SIG-M5 treated with dmso at 0.1 percent for 504 hours (cell line): ENCODE results near the gene LIPT2.

Experiments used
- DNase-seq: peaks from one replicate; lab custom pipeline; 2025; ENCODE audit not compliant: unreplicated experiment; lab: John Stamatoyannopoulos, UW

LIPT2 gene

DNA sequence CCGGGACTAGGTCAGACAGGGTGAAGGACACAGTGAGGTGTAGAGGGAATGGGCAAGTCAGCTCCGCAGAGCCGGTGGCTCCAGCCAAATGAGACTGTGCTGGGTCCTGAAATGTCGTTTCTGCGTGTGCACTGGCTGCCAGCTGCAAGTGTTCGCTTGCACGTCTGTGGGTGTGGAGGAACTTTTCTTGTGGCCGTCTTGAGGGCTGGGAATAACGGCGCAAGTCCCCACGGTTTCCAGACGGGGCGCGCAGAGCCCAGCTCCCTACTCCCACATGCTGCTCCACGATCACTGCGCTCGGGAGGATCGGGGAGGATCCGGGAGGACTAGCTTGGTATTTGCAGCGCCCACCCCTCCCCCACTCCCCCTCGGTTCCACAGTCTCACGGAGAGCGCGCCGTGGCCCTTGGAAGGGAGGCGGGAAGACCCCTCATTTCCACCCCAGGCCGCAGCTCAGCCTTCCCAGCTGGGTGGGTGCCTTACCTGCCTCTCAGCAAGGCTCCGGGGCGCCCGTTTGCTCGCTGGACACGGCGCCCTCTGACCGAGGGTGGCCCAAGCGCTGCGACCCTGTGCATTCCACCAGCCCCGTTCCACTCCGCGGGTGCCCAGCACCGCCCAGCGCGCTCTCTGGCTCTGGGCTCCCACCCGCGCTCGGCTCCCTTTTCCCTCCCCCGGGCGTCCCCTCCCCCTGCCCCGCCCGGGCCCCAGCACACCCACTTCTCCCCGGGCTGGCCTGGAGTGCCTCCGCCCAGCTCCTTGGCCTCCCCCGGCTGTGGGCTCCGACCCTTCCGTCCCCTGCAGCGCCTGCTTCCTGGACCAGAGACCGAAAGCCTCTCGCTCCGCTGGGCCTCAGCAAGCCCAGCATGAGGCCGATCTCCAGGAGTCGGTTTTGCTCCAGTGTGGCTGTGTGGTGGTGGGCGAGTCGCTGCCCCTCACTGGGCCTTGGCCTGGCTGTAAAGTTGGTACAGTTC lies 26.3 kb downstream of the LIPT2 start, which contains the start of gene KCNE3:
KCNE3 (minus strand) TSS at position 634 of the 970 bp plus-strand sequence. CDS start 9,986 bp downstream, outside the sequence.
- DNase-seq, result no peak

DNA sequence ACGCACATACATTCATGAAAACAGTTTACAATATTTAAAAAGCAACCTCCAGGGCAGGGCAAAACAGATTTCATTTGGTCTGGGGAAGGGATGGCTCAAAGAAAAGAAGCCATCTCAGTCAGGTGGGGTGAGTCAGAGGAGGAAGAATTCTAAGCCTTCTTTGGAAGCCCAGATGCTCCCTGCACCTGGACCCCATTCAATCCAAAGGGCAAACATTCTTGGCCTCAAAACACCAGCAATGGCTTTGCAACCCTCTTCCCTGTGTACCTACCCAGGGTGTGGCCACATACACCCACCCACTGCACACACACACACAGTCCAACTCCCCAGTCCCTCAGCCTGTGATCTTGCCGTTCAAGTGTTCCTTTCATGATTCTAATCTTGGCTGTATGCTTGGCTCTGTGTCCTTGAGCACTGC lies 28.2 kb downstream of the LIPT2 start:
- DNase-seq, result no peak

DNA sequence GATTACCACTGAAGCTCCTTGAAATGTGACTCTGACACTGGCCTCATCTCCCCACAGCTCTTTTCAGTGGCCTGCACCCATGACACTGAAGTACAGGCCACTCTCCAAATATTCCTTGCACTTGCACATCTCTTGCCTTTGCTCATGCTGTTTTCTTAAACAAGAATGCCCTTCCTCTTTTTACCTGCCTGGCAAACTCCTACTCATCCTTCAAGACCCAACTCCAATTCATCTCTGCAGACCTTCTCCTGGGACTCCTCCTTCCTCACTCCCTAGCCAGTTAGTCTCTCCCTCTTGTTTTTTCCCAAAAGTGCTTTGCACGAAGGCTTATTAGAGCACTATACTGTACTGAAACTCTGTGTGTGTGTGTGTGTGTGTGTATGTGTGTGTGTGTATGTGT lies 28.8 kb downstream of the LIPT2 start:
- no peak for DNase-seq

DNA sequence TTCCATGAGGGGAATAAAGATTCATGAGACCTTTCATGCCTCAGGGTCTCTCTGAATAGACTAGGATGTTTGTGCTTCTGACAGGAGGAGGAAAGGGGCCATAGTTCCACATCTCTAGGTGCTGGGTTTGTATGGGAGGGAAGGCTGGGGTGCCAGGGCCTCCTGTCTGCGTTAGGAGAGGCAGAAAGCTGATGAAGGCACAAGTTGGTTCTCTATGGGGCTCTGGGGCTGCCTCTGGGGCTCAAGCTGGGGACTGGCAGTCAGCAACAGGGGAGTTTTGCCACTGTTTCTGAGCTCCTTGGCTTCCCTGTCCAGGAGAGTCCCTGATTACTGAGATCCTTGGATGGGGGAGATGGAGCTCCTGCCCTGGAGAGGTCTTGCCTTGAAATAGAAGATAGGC lies 30.3 kb downstream of the LIPT2 start:
- no peak for DNase-seq

DNA sequence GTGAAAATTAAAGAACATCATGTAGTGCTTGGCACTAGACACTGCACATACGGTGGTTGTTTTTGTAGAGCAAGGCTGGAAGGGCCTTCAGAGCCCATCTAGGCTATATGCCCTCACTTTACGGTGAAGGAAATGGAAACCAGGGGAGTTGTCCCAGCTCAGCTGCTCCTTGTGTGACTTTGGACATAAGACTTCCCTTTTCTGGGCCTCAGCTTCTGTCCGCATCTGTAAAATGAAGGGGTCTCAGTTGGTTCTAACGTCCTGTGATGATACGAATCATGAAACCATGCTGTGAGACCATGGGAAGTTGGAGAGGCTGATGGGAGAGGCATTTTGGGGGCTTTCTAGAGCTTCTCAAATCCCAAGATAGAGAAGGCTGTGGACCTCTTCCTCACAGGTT lies 30.9 kb downstream of the LIPT2 start:
- DNase-seq, result peak; percentile 40

DNA sequence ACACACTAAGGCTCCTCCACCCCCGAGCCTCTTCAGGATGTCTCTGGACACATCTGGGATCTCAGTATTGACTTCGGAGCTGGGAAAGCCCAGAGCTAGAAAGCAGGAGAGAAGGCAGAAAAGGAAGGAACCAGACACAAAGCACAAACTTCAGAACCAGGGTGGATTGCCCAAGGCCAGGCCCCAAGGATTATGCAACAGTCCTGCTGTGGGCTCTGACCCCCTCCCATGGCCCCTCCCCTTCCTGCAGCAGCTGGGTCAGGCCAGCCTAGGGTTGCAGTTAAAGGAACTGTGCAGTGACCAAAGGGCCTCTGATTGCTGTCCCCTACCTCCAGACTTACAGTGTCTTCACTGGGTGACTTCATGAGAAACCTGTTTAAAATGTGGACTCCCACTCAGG lies 31.5 kb downstream of the LIPT2 start:
- DNase-seq, result peak; percentile 80

DNA sequence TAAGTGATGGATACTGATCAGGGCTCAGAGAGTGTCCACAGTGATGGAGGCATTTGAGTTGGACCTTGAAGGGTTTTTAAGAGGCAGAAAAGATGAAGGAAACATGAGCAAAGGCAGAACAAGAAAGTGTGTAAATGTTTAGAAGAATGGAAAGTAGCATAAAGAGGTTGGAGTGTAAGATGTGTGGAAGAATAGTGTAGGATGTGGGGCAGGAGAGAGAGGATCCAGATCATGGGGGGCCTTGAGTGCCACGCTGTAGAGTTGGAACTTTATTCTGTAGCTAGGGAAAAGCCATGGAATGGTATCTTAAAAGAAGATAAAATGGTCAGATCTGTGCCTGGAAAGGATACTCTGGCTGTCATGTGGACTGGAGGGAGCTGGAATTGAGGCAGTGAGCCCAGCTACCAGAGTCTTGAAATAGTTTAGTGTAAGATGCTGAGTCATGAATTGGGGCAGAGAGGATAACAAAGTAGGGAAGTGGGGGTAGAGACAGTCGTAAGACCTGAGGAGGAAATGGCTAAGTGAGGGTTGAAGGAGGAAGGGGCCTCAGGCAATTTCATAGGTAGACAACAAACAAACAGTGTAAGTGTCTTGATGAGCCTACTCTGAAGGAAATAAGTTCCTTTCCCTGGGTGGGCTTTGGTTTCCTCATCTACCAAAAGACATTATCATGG lies 32.9 kb downstream of the LIPT2 start:
- DNase-seq, result peak; percentile 88

DNA sequence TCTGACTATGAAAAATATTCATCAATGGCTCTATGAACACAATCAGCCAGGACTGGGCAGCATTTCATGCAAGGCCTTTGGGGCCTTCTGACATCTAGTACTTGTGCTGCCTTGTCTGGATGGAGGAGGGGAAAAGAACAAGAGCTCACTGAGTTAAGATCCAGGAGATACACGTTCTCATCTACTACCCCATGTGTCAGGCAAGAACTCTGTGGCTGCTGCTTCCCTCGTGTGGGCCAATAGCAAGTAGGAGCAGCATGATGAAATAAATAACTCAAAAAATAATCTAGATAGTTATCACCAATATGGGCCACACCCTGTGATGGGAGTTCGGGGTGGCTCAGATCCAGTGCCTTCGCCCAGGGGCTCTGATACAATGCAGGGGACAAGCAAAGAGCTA lies 33.5 kb downstream of the LIPT2 start:
- DNase-seq, result no peak

DNA sequence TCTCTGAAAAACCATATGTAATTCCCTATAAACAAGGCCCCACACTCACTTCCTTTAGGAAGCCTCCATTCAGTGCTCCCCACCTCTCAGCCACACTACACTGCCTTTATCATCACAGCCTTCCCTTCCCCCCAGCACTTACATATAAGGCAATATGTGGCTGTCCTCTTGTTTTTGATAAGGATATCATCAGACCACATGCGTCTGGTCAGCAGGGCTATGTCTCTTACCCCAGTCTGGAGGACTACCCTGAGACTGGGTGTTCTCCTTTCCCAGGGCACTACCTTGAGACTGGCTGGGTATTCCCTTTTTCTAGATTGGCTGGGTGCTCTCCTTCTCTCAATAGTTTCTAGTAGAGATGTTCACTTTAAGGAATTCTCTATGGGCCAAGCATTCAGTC lies 33.9 kb downstream of the LIPT2 start:
- DNase-seq, result no peak

DNA sequence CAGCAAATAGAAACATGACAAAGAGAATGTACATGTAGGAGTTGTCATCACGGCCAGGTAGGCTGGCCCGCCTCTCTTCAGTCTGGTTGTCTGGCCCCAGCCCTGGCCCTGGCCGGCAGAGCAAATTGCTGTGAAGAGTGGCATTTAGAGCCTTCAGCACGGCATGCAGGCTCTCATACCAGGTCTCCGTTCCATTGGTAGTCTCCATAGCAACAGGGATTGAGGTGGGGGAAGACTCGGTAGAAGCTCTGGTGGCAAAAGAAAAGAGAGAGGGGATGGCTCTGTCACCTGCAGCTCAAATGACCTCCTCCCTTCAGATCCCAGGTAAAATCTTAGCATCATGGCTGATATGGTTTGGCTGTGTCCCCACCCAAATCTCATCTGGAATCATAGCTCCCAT lies 36.2 kb downstream of the LIPT2 start:
- DNase-seq, result no peak

DNA sequence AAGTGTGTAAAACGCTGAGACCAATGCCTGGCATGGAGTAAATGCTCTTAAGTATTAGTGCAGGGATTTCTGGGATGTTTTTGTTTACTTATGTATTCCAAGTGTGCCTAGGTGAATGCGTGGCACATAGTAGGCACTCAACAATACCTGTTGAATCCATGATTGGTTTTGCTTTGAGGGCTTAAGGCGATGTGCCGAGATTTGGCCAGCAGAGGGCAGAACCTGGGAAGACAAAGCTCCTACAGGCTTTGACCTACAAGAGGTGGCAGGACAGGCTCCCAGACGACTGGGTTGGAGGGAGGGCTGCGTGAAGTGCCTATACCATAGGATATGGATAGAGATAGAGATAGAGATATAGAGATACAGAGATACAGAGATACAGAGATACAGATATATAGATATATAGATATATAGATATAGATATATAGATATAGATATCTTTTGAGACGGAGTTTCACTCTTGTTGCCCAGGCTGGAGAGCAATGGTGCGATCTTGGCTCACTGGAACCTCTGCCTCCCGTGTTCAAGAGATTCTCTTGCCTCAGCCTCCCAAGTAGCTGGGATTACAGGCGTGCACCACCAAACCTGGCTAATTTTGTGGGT lies 40.0 kb downstream of the LIPT2 start:
- peak; percentile 47 for DNase-seq

DNA sequence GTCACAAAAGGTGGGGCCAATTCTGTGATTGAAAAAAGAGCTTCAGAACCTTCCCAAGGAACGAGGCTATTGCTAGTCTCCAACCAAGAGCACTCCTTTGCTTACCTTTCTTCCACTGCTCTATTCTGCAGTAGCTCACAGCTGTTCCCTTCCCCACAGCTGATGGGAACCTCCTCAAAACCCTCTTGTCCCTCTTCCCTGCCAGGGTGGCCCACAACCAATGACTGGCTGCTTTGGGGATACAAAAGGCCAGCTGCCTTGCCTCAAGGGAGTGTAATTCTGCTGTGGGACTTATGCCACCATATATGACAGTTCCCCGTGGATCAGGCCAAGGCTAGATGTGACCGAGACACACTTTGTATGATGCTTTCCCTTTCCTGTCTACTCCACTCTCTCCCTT lies 41.2 kb downstream of the LIPT2 start:
- DNase-seq, result no peak

DNA sequence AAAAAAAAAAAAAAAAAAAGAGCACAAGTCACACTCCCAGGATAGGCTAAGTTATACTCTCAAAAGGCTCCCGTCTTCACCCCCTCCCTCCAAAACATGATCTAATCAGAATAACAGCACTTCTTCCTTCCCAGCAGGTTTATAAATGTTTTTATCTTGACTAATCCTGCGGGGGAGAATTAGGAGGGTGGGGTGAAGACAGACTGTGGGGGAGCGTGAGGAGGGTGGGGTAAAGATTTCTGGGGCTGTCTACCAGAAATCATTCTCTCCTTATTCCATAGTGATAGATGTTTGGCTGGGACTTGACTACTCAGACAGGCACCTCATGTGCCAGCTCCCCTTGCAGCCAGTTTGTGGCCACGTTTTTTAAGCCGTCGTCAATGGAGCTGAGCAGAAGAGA lies 43.2 kb downstream of the LIPT2 start:
- DNase-seq, result no peak

DNA sequence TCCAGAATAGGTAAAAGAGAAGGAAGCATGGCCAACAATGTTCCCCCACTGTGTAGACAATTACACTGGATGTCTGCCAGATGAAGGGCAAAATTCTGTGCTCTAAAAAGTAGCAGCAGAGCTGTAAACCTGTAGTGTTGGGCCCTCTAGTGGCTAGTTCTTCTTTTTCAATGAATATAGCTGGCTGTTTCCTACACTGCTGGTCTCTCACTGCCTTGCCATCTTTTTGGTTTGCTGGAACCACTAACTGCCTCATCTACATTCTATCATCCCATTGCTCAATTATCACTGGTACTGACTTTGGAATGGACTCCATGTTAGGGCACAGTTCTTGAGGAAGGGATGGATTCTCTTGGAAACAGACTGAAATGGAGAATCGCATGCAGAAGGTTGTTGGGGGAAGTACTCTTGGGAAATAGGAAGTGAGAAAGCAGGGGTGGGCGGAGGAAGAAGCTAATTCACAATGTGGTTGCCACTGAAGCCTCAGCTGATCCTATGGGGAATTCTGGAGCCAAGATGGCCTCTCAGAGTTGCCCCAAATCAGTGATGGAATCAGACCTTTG lies 44.1 kb downstream of the LIPT2 start:
- DNase-seq, result peak; percentile 89

DNA sequence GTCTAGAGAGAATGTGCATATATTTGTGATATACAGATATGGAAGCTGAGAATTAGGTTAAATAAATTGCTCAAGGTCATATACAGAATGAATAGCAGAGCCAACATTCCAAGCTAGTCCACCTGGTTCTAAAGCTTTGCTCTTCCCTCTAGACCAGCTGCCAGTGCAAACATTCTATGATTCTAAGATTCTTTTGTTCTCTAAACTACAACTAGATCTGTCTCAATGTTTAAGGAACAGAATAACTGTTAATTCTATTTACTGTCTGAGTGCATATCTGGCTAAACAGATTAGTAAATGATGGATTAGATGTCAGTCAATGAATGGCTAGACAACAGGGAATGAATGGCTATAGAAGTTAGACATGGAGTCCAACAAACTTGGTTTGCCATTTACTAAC lies 45.8 kb downstream of the LIPT2 start:
- DNase-seq, result no peak

DNA sequence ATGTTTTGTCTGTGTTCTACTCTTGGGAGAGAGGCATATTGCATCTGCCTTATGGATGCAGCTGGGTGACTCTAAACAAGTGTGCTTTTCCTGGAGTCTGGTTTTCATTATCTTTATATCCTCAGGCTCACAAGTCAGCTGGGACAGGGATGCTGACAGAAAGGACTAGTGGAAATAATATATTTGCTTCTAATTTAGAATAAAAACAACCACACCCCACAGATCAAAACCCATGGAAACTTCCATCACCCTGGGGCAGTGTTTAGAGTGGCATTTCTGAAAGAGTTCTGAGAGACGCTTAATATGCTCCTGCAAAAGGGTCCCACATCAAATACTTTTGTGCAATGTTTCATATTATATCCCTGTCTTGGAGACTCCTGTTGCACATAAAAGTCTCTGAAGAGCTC lies 47.0 kb downstream of the LIPT2 start:
- no peak for DNase-seq

DNA sequence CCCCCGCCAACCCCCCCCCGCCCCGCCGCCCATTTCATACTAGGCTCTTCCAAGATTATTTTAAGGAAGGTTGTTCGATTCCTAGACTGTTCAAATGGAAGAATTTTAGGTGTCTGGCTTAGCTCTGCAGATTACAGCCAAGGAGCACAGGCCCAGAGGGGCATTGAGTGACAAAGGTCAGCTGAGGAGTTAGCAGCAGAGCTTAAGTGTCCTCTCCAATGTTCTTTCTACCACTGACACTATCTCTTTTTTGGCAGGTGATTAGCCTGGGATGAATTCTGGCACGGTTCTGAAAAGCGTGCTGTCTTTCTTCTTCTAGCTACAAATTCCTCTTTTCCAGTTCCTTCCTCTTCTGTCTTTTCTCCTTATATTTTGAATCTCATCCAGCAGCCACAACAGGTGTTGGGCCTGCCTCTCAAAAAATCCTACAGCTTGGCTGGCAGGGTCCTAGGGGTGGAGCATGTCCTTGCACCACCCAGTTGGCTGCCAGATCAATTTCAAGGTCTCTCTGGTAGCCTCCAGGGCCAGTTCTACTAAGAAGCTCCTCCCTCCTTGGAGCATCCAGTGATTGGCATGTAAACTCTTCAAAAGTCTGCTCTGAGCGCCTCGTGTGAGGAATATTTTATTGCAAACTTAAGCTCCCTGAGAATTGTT lies 49.2 kb downstream of the LIPT2 start:
- DNase-seq, result no peak

DNA sequence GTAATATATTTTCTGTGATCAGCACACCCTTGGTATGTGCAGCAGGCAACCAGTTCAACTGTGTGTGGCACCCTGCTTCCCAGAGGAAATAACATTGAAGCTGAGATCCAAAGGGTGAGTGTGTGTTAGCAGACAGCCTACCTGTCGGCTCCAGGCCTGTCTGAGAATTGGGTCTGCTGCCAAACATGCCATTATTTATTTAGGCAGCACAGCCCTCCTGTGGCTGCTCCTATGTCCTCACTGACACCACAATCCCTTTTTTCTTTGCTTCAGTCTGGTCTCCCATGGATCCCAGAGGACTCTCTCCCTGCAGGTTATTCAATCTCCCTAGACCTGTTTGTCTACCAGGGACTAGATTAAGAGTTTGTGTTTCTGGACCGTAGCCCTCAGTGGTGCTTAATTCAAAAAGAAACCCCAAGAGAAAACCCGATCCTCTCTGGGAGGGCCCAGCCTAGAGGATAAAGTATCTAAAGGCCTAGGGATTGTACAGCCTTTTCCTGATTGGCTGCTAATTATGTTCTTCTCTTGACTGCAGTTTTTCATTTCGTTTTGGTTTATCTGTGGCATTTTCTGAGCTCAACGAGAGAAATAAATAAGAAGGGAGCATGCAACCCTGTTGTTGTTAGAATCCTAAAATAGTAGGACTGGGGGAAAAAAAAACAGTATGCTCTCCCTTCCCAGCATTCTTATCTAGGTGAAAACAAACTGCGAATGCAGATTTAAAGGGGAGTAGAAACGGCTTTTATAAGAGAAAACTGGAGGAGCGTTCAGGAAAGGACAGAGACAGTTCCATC lies 50.3 kb downstream of the LIPT2 start:
- DNase-seq, result peak; percentile 30

DNA sequence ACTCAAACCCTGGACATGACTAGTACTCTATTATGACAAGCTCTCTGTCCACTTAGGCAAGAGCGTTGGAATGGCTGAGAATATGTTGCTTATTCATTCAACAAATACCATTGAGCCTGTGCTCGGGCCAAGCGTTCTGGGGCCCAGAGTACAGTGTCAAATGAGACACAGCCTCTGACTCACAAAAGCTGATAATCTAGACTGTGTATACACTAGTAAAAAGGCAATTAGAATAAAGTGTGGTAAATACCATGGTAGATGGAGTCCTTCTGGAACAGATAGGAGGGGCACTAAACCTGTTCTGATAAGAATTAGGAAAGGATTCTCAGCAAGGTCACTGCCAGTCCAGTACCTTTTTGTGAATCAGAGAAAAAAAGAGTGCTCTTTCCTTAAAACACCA lies 50.9 kb downstream of the LIPT2 start:
- DNase-seq, result no peak
